Activated T-helper 9 cell treated with anti-CD3 and anti-CD28 coated beads, Interleukin-2, amount 50 U/mL, for 16 hours (primary cell): ENCODE results near the gene NHLRC3.
"Not testable (repeated sequence)": the region's sequence is repeated elsewhere in the genome, so short reads cannot be mapped to it uniquely, and the experiment has no call there.

Source experiments
- DNase-seq: peaks from one replicate; pipeline ENCODE4 v3.0.0-alpha.2; 2020; ENCODE audit warnings: low read depth

Gene NHLRC3

GRCh38 chr13:39037880-39038568 lies at the start of gene NHLRC3, which contains the start of gene PROSER1:
NHLRC3 (plus strand) TSS chr13:39038456; CDS start chr13:39038640, 184 bp downstream.
PROSER1 (minus strand) TSS chr13:39038089; CDS start chr13:39037242, 847 bp downstream.
- peak; percentile 65 for DNase-seq

GRCh38 chr13:38990693-38991092 lies 47.6 kb upstream of the NHLRC3 start, which contains the start of gene STOML3:
STOML3 (minus strand) TSS chr13:38990831; CDS start chr13:38990721, 110 bp downstream.
- DNase-seq: no peak

GRCh38 chr13:38993381-38993780 lies 44.9 kb upstream of the NHLRC3 start:
- DNase-seq: no peak

GRCh38 chr13:38998739-38999138 lies 39.5 kb upstream of the NHLRC3 start:
- DNase-seq: no peak

- DNase-seq: not testable (repeated sequence)
Measured at GRCh38 chr13:39006371-39007111, 31.7 kb upstream of the NHLRC3 start.

- DNase-seq: no peak
Measured at GRCh38 chr13:39012608-39013007, 25.6 kb upstream of the NHLRC3 start.

- no peak for DNase-seq
Measured at GRCh38 chr13:39013462-39013861, 24.8 kb upstream of the NHLRC3 start.

GRCh38 chr13:39016087-39016486 lies 22.2 kb upstream of the NHLRC3 start:
- DNase-seq: no peak

- no peak for DNase-seq
Measured at GRCh38 chr13:39016787-39017186, 21.5 kb upstream of the NHLRC3 start.

- DNase-seq: no peak
Measured at GRCh38 chr13:39020853-39021462, 17.3 kb upstream of the NHLRC3 start.

GRCh38 chr13:39023316-39023715 lies 14.9 kb upstream of the NHLRC3 start:
- no peak for DNase-seq

GRCh38 chr13:39023761-39024160 lies 14.5 kb upstream of the NHLRC3 start:
- no peak for DNase-seq

- DNase-seq: no peak
Measured at GRCh38 chr13:39025433-39025839, 12.8 kb upstream of the NHLRC3 start.

- DNase-seq: no peak
Measured at GRCh38 chr13:39032150-39032549, 6.1 kb upstream of the NHLRC3 start.

GRCh38 chr13:39034085-39034484 lies 4.2 kb upstream of the NHLRC3 start:
- DNase-seq: no peak

- DNase-seq: no peak
Measured at GRCh38 chr13:39035204-39035603, 3.1 kb upstream of the NHLRC3 start.

- DNase-seq: no peak
Measured at GRCh38 chr13:39035799-39036198, 2.5 kb upstream of the NHLRC3 start.

GRCh38 chr13:39036212-39036611 lies 2.0 kb upstream of the NHLRC3 start:
- no peak for DNase-seq

GRCh38 chr13:39037410-39037879 lies 811 bp upstream of the NHLRC3 start:
- DNase-seq: no peak

GRCh38 chr13:39038569-39039030 lies 344 bp downstream of the NHLRC3 start:
- peak; percentile 42 for DNase-seq

GRCh38 chr13:39039041-39039440 lies 785 bp downstream of the NHLRC3 start:
- no peak for DNase-seq

- DNase-seq: no peak
Measured at GRCh38 chr13:39040206-39040605, 1.9 kb downstream of the NHLRC3 start.

- no peak for DNase-seq
Measured at GRCh38 chr13:39044536-39044935, 6.3 kb downstream of the NHLRC3 start.
